SK-N-SH (cell line): ENCODE data around the gene AFAP1L1.

ENCODE experiments used
- EP300 ChIP-seq, 2 experiments: IDR thresholded peaks; 2 replicates each; pipeline versions ENCODE4 v1.4.0 to v1.6.1; 2012; ENCODE audit warnings: borderline replicate concordance in 1 of 2, low read depth in 1 of 2, low read length in 1 of 2
- FOXJ3 ChIP-seq: sonication (generic); formaldehyde crosslinking; IDR thresholded peaks from 2 replicates; pipeline ENCODE4 v1.5.1; 2020; ENCODE audit warnings: mild to moderate bottlenecking, missing genetic modification reagents
- GABPA ChIP-seq: IDR thresholded peaks from 2 replicates; pipeline ENCODE4 v1.4.0; 2012; ENCODE audit warnings: low read depth, mild to moderate bottlenecking
- POLR2AphosphoS5 ChIP-seq: IDR thresholded peaks from 2 replicates; pipeline ENCODE4 v1.6.1; 2012; ENCODE audit warnings: low read depth, low read length
- RAD21 ChIP-seq: IDR thresholded peaks from 2 replicates; pipeline ENCODE4 v1.6.1; 2012; ENCODE audit warnings: mild to moderate bottlenecking, low read length
- RCOR1 ChIP-seq: fragments of 150-350 bp; IDR thresholded peaks from 2 replicates; pipeline ENCODE4 v1.6.1; 2017; ENCODE audit warnings: antibody characterized with exemption, low read length
- RFX5 ChIP-seq: IDR thresholded peaks from 2 replicates; pipeline ENCODE4 v1.6.1; 2012; ENCODE audit warnings: mild to moderate bottlenecking, improper control_type of control experiment, low read length
- SIN3A ChIP-seq: IDR thresholded peaks from 2 replicates; pipeline ENCODE4 v1.6.1; 2012; ENCODE audit warnings: low read depth, mild to moderate bottlenecking, low read length, moderate library complexity, borderline replicate concordance
- SMC3 ChIP-seq: IDR thresholded peaks from 2 replicates; pipeline ENCODE4 v1.6.1; 2012; ENCODE audit warnings: low read depth, low read length, improper control_type of control experiment
- TAF1 ChIP-seq: IDR thresholded peaks from 2 replicates; pipeline ENCODE4 v1.6.1; 2012; ENCODE audit warnings: low read depth, mild to moderate bottlenecking, low read length, moderate library complexity, borderline replicate concordance
- TF ChIP-seq, protein P1 (sequence below): IDR thresholded peaks from 2 replicates; pipeline ENCODE4 v1.6.1; 2012; ENCODE audit warnings: mild to moderate bottlenecking, low read depth, low read length, moderate library complexity
- TF ChIP-seq, protein P2 (sequence below): fragments of 200-600 bp; sonication (generic); IDR thresholded peaks from 2 replicates; pipeline ENCODE4 v1.6.1; 2017; ENCODE audit warnings: antibody characterized with exemption, mild to moderate bottlenecking, moderate library complexity
- TF ChIP-seq, protein P3 (sequence below): IDR thresholded peaks from 2 replicates; pipeline ENCODE4 v1.4.0; 2012; ENCODE audit warnings: low read depth, borderline replicate concordance
- TF ChIP-seq, protein P4 (sequence below): fragments of 150-350 bp; IDR thresholded peaks from 2 replicates; pipeline ENCODE4 v1.6.1; 2017; ENCODE audit warnings: antibody characterized with exemption, low read length, low read depth, borderline replicate concordance

DNA sequence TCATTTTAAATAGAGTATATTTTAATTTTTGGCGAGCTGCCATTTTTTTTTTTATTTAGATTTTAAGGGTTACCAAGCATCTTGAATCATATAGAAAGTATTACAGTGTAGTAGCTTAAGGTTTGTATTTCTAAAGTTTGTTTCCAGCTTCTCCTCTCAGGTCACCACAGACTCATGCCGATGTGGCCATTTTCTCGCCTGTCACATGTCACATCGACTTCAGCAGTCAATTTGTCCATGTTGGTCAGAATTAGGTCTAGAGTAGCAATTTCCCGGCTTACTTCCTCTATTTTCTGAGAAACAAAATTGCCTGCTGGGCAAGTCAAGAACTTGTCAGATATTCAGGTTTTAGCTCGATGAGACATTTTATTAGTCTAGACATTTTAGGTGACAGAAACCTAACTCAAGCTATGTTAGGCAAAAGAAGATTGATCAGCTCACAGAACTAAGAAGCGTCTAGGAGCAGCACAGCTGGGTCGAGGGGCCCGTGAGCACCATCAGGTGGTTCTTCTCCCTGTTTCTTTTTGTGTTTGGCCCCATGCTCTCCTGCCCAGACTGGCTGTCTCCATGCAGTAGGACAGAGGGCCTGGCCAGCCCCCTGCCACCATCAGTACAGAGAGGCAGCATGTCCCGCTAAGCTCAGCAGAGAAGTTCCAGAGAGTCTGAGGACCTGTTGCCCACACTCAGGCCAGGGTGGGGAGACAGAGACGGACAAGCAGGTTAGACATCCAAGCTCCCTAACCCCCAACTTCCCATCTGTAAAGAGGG, 48.4 kb upstream of the AFAP1L1 start:
- TF ChIP-seq, protein P1, sequence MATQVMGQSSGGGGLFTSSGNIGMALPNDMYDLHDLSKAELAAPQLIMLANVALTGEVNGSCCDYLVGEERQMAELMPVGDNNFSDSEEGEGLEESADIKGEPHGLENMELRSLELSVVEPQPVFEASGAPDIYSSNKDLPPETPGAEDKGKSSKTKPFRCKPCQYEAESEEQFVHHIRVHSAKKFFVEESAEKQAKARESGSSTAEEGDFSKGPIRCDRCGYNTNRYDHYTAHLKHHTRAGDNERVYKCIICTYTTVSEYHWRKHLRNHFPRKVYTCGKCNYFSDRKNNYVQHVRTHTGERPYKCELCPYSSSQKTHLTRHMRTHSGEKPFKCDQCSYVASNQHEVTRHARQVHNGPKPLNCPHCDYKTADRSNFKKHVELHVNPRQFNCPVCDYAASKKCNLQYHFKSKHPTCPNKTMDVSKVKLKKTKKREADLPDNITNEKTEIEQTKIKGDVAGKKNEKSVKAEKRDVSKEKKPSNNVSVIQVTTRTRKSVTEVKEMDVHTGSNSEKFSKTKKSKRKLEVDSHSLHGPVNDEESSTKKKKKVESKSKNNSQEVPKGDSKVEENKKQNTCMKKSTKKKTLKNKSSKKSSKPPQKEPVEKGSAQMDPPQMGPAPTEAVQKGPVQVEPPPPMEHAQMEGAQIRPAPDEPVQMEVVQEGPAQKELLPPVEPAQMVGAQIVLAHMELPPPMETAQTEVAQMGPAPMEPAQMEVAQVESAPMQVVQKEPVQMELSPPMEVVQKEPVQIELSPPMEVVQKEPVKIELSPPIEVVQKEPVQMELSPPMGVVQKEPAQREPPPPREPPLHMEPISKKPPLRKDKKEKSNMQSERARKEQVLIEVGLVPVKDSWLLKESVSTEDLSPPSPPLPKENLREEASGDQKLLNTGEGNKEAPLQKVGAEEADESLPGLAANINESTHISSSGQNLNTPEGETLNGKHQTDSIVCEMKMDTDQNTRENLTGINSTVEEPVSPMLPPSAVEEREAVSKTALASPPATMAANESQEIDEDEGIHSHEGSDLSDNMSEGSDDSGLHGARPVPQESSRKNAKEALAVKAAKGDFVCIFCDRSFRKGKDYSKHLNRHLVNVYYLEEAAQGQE: no peak
- TF ChIP-seq RFX5: no peak
- TF ChIP-seq FOXJ3 (CRISPR knock-in tag): no peak
- TF ChIP-seq, protein P2, sequence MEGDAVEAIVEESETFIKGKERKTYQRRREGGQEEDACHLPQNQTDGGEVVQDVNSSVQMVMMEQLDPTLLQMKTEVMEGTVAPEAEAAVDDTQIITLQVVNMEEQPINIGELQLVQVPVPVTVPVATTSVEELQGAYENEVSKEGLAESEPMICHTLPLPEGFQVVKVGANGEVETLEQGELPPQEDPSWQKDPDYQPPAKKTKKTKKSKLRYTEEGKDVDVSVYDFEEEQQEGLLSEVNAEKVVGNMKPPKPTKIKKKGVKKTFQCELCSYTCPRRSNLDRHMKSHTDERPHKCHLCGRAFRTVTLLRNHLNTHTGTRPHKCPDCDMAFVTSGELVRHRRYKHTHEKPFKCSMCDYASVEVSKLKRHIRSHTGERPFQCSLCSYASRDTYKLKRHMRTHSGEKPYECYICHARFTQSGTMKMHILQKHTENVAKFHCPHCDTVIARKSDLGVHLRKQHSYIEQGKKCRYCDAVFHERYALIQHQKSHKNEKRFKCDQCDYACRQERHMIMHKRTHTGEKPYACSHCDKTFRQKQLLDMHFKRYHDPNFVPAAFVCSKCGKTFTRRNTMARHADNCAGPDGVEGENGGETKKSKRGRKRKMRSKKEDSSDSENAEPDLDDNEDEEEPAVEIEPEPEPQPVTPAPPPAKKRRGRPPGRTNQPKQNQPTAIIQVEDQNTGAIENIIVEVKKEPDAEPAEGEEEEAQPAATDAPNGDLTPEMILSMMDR: no peak
- TF ChIP-seq RAD21: no peak
- TF ChIP-seq, protein P3, sequence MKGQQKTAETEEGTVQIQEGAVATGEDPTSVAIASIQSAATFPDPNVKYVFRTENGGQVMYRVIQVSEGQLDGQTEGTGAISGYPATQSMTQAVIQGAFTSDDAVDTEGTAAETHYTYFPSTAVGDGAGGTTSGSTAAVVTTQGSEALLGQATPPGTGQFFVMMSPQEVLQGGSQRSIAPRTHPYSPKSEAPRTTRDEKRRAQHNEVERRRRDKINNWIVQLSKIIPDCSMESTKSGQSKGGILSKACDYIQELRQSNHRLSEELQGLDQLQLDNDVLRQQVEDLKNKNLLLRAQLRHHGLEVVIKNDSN: no peak
- no peak for TF ChIP-seq TAF1
- no peak for TF ChIP-seq POLR2AphosphoS5
- no peak for TF ChIP-seq GABPA
- TF ChIP-seq, protein P4, sequence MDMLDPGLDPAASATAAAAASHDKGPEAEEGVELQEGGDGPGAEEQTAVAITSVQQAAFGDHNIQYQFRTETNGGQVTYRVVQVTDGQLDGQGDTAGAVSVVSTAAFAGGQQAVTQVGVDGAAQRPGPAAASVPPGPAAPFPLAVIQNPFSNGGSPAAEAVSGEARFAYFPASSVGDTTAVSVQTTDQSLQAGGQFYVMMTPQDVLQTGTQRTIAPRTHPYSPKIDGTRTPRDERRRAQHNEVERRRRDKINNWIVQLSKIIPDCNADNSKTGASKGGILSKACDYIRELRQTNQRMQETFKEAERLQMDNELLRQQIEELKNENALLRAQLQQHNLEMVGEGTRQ: no peak
- TF ChIP-seq EP300 (IDR thresholded peaks at IDR 0.05; ENCODE audit: borderline replicate concordance in 1 of 2, low read depth in 1 of 2, low read length in 1 of 2): no peak
- no peak for TF ChIP-seq RCOR1
- TF ChIP-seq SMC3: no peak
- TF ChIP-seq SIN3A: no peak
